Ureter (tissue), 1 donor: Measurements from ENCODE around the gene CD48. TPM values are rescaled to one million over a fixed set of nuclear protein-coding genes. Genes with fewer than 3 reads are reported as not detected.
"Not testable (repeated sequence)": the region's sequence is repeated elsewhere in the genome, so short reads cannot be mapped to it uniquely, and the experiment has no call there.

Experiments
- DNase-seq: peaks from one replicate; pipeline ENCODE4 v3.0.0-alpha.2; 2020; ENCODE audit warnings: low spot score
- total RNA-seq: library from RNA; stranded (reverse); gene quantifications from one replicate; pipeline ENCODE4 v1.2.4, GENCODE V29; 2023
- donor health status: DM: yes; HTN: yes; CAD: no.

Gene CD48
- total RNA-seq, 1 donor from 2014 or later, result 6.0 TPM

GRCh38 chr1:160713161-160713560, 1.5 kb upstream of the CD48 start:
- no peak for DNase-seq

GRCh38 chr1:160712525-160713080, 981 bp upstream of the CD48 start:
- DNase-seq, result not testable (repeated sequence)

- no peak for DNase-seq
Observed at GRCh38 chr1:160711276-160711601, 383 bp downstream of the CD48 start.

GRCh38 chr1:160710517-160711252, 937 bp downstream of the CD48 start:
- DNase-seq, result no peak

GRCh38 chr1:160709715-160710114, 1.9 kb downstream of the CD48 start:
- no peak for DNase-seq

- no peak for DNase-seq
Observed at GRCh38 chr1:160708801-160709200, 2.8 kb downstream of the CD48 start.

GRCh38 chr1:160708118-160708517, 3.5 kb downstream of the CD48 start:
- no peak for DNase-seq

GRCh38 chr1:160707236-160708064, 4.2 kb downstream of the CD48 start:
- no peak for DNase-seq

GRCh38 chr1:160706526-160707235, 4.9 kb downstream of the CD48 start:
- DNase-seq, result no peak

GRCh38 chr1:160705742-160706141, 5.9 kb downstream of the CD48 start:
- no peak for DNase-seq

- not testable (repeated sequence) for DNase-seq
Observed at GRCh38 chr1:160705212-160705621, 6.4 kb downstream of the CD48 start.

- DNase-seq, result no peak
Observed at GRCh38 chr1:160704250-160704649, 7.4 kb downstream of the CD48 start.

GRCh38 chr1:160702100-160702499, 9.5 kb downstream of the CD48 start:
- DNase-seq, result no peak

- not testable (repeated sequence) for DNase-seq
Observed at GRCh38 chr1:160692390-160692789, 19.2 kb downstream of the CD48 start.

- no peak for DNase-seq
Observed at GRCh38 chr1:160685266-160685665, 26.4 kb downstream of the CD48 start.

- DNase-seq, result no peak
Observed at GRCh38 chr1:160682983-160683865, 28.4 kb downstream of the CD48 start.

- no peak for DNase-seq
Observed at GRCh38 chr1:160681891-160682140, 29.8 kb downstream of the CD48 start.

GRCh38 chr1:160681066-160681890, 30.3 kb downstream of the CD48 start:
- peak; percentile 67 for DNase-seq

GRCh38 chr1:160680399-160680798, 31.2 kb downstream of the CD48 start:
- no peak for DNase-seq

- no peak for DNase-seq
Observed at GRCh38 chr1:160679893-160680292, 31.7 kb downstream of the CD48 start.
